MM.1S (cell line): Measurements from ENCODE around the gene PSMD12.

Source experiments
- EZH2 ChIP-seq: fragments of 300-600 bp; sonication (generic); optimal IDR thresholded peaks from 2 replicates; pipeline ENCODE3; 2017; ENCODE audit warnings: low read depth, mild to moderate bottlenecking, antibody characterized with exemption, low read length, mixed read lengths
- EZH2phosphoT487 ChIP-seq: fragments of 300-600 bp; sonication (generic); IDR thresholded peaks from 2 replicates; pipeline ENCODE4 v1.6.1; 2018; ENCODE audit warnings: antibody characterized with exemption, low read length
- TF ChIP-seq, protein P1 (sequence below): fragments of 300-600 bp; sonication (generic); IDR thresholded peaks from 2 replicates; pipeline ENCODE4 v1.5.1; 2016; ENCODE audit warnings: antibody characterized with exemption, low read length, mixed read lengths

DNA sequence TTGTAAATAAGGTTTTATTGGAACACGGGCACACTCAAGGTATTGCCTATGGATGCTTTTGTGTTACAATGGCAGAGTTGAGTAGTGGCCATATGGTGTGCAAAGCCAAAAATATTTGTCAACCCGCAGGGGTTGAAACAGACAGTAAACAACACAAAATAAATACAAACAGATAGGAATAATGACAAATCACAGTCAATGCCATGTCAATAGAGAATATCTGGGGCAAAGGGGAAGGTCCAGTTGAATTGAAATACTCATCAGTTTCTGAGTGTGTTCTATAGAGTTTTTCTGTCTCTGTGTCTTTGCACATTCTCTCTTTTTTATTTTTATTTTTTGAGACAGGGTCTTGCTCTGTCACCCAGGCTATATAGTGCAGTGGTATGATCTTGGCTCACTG lies 48.2 kb upstream of the PSMD12 start:
- TF ChIP-seq, protein P1, sequence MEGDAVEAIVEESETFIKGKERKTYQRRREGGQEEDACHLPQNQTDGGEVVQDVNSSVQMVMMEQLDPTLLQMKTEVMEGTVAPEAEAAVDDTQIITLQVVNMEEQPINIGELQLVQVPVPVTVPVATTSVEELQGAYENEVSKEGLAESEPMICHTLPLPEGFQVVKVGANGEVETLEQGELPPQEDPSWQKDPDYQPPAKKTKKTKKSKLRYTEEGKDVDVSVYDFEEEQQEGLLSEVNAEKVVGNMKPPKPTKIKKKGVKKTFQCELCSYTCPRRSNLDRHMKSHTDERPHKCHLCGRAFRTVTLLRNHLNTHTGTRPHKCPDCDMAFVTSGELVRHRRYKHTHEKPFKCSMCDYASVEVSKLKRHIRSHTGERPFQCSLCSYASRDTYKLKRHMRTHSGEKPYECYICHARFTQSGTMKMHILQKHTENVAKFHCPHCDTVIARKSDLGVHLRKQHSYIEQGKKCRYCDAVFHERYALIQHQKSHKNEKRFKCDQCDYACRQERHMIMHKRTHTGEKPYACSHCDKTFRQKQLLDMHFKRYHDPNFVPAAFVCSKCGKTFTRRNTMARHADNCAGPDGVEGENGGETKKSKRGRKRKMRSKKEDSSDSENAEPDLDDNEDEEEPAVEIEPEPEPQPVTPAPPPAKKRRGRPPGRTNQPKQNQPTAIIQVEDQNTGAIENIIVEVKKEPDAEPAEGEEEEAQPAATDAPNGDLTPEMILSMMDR = no peak
- no peak for TF ChIP-seq EZH2
- no peak for TF ChIP-seq EZH2phosphoT487
